Endothelial cell of umbilical vein (primary cell): Measurements from ENCODE around the gene PPARD. TPM values are rescaled to one million over a fixed set of nuclear protein-coding genes. Genes with fewer than 3 reads are reported as not detected.
A peak's percentile ranks its signal among the peaks of the same experiment; 100 is the strongest.

Source experiments
- BruUV-seq: library from RNA; stranded (reverse); fragments of 400-500 nt; replicated peaks from 2 replicates; lab custom pipeline; 2021; lab: Mats Ljungman, UMichigan
- CTCF ChIA-PET: fragments of 300-600, 350-600 bp; sonication (Branson Sonifier 250); formaldehyde crosslinking; loops from one replicate; lab custom pipeline; 2021; ENCODE audit warnings: antibody characterized with exemption, inconsistent platforms; lab: Charles Lee
- POLR2A ChIA-PET: fragments of 300-600, 350-600 bp; sonication (Branson Sonifier 250); formaldehyde crosslinking; loops from one replicate; lab custom pipeline; 2021; ENCODE audit warnings: antibody characterized with exemption, inconsistent platforms; lab: Charles Lee
- DNase-seq: peaks from one replicate; pipeline ENCODE4 v3.0.0-alpha.2; 2011; ENCODE audit warnings: low read depth, low spot score
- FAIRE-seq: peaks from 2 replicates; lab custom pipeline; 2011; peaks lifted over from hg19 to GRCh38; lab: Jason Lieb, UNC
- H2AFZ ChIP-seq: 2 replicates; pipeline ENCODE4 v1.6.0; 2012; ENCODE audit warnings: low read depth, low read length, control low read depth, inconsistent platforms
- H3K27ac ChIP-seq: 2 replicates; pipeline ENCODE4 v1.5.1; 2011; ENCODE audit warnings: low read depth, mild to moderate bottlenecking, control low read depth, low read length, moderate library complexity; ENCODE audit not compliant: insufficient read depth
- H3K27me3 ChIP-seq, 2 experiments: 2 replicates each; pipeline versions ENCODE4 v1.6.0 to v1.6.1; 2011; ENCODE audit warnings: low read length in 2 of 2, mixed read lengths in 1 of 2; ENCODE audit not compliant: control insufficient read depth in 2 of 2, insufficient read depth in 2 of 2
- H3K36me3 ChIP-seq, 2 experiments: 2 replicates in 1 of 2; 3 replicates in 1 of 2; pipeline ENCODE4 v1.5.1; 2011; ENCODE audit warnings: low read length in 2 of 2, mild to moderate bottlenecking in 1 of 2, moderate library complexity in 1 of 2; ENCODE audit not compliant: control insufficient read depth in 2 of 2, insufficient read depth in 2 of 2; ENCODE audit errors: extremely low read depth in 1 of 2
- H3K4me1 ChIP-seq: 3 replicates; pipeline ENCODE4 v1.5.1; 2011; ENCODE audit warnings: mild to moderate bottlenecking, low read length; ENCODE audit not compliant: control insufficient read depth, insufficient read depth; ENCODE audit errors: extremely low read depth
- H3K4me2 ChIP-seq: 2 replicates; pipeline ENCODE4 v1.6.1; 2011; ENCODE audit warnings: low read length, control low read depth, mixed read lengths; ENCODE audit not compliant: insufficient read depth
- H3K4me3 ChIP-seq, 3 experiments: fragments of 200-600 bp in 1 of 3; sonication (generic), shearing (Covaris generic) in 1 of 3; replicated peaks in 1 of 3; 2 replicates each; pipeline ENCODE4 v1.5.1; 2011 to 2016; ENCODE audit warnings: control low read depth in 3 of 3, low read length in 3 of 3, mild to moderate bottlenecking in 2 of 3, inconsistent platforms in 1 of 3, low read depth in 1 of 3, moderate library complexity in 1 of 3; ENCODE audit not compliant: insufficient read depth in 1 of 3
- H3K79me2 ChIP-seq: 2 replicates; pipeline ENCODE4 v1.6.0; 2012; ENCODE audit warnings: low read length, inconsistent platforms; ENCODE audit not compliant: control insufficient read depth, insufficient read depth
- H3K9ac ChIP-seq: replicated peaks from 2 replicates; pipeline ENCODE3; 2011; ENCODE audit warnings: low read length, control low read depth; ENCODE audit not compliant: insufficient read depth; ENCODE audit errors: extremely low read depth
- H3K9me1 ChIP-seq: replicated peaks from 3 replicates; pipeline ENCODE4 v1.6.0; 2011; ENCODE audit warnings: mild to moderate bottlenecking, low read length; ENCODE audit not compliant: control insufficient read depth, insufficient read depth; ENCODE audit errors: extremely low read depth
- H3K9me3 ChIP-seq: replicated peaks from 2 replicates; pipeline ENCODE4 v1.5.1; 2012; ENCODE audit warnings: low read length, inconsistent platforms; ENCODE audit not compliant: control insufficient read depth, insufficient read depth
- H4K20me1 ChIP-seq: replicated peaks from 2 replicates; pipeline ENCODE3; 2011; ENCODE audit warnings: mild to moderate bottlenecking, low read length; ENCODE audit not compliant: control insufficient read depth, insufficient read depth; ENCODE audit errors: extremely low read depth
- CTCF ChIP-seq, 2 donors: IDR thresholded peaks; 1 replicate in 1 of 2; 2 replicates in 1 of 2; pipeline ENCODE4 v1.5.1; 2011; ENCODE audit warnings: low read length in 2 of 2, mild to moderate bottlenecking in 2 of 2, moderate library complexity in 2 of 2, control low read depth in 1 of 2, inconsistent platforms in 1 of 2, low read depth in 1 of 2; ENCODE audit not compliant: insufficient read depth in 1 of 2; ENCODE audit errors: extremely low read depth in 1 of 2
- GATA2 ChIP-seq: IDR thresholded peaks from 2 replicates; pipeline ENCODE4 v1.7.0; 2011; ENCODE audit warnings: low read depth, mild to moderate bottlenecking, moderate library complexity, mixed read lengths, low read length; ENCODE audit not compliant: insufficient read length, insufficient read depth
- MAX ChIP-seq: IDR thresholded peaks from 2 replicates; pipeline ENCODE4 v1.6.1; 2011; ENCODE audit not compliant: insufficient read depth, insufficient read length
- MYC ChIP-seq: IDR thresholded peaks from one replicate; pipeline ENCODE4 v1.6.1; 2011; ENCODE audit warnings: mild to moderate bottlenecking, low read depth, low read length
- POLR2A ChIP-seq: IDR thresholded peaks from 2 replicates; pipeline ENCODE4 v1.6.1; 2012; ENCODE audit warnings: low read depth, mild to moderate bottlenecking, control low read depth, low read length
- POLR2AphosphoS5 ChIP-seq: IDR thresholded peaks from 2 replicates; pipeline ENCODE4 v1.6.1; 2012; ENCODE audit warnings: low read depth, mild to moderate bottlenecking, control low read depth, low read length, moderate library complexity; ENCODE audit not compliant: insufficient read depth
- dilution Hi-C: fragments of 300-500 bp; cut with MboI; formaldehyde crosslinking; loops from one replicate; pipeline ENCODE4 v1.15.0; 2019; ENCODE audit warnings: low sequenced_read_pairs; ENCODE audit not compliant: extremely low pct_ligation_motif_present
- intact Hi-C: fragments of 100-400 bp; cut with micrococcal nuclease; formaldehyde crosslinking; loops from one replicate; pipeline ENCODE4 v1.10.0; 2022
- polyA plus RNA-seq, 4 experiments: library from polyadenylated mRNA; depleted of rRNA in 3 of 4; stranded (reverse) in 3 of 4; unstranded in 1 of 4; fragments of >200 nt; gene quantifications; 2 replicates each; pipeline versions ENCODE4 v1.2.1 to v1.2.3, GENCODE V29; 2011 to 2012; ENCODE audit warnings: missing spikeins in 1 of 4
- total RNA-seq: library from RNA; stranded (reverse); gene quantifications from 2 replicates; pipeline ENCODE4 v1.2.3, GENCODE V29; 2021

PPARD gene
- total and polyA plus RNA-seq, 2 donors (not counting 3 experiments of a cell fraction or from before 2014, with no cell fraction given) = 23.4 to 29.2 TPM

GRCh38 chr6:35468181-35468979 is 126.0 kb downstream of the PPARD start, which contains the start of gene RPL10A:
RPL10A (plus strand) TSS chr6:35468401; CDS start chr6:35468435, 34 bp downstream.
- peaks cover 26% of the 10 kb centered on the region for H3K4me1 ChIP-seq
- H3K79me2 ChIP-seq = peaks cover 33% of the 10 kb centered on the region
- peaks cover 10 to 13% of the 10 kb centered on the region in 2 experiments for H3K36me3 ChIP-seq
- H3K9me3 ChIP-seq = no peaks in the 10 kb centered on the region
- peak within 1 kb of the TSS; percentile 96 for H3K4me2 ChIP-seq
- peaks cover 12% of the 10 kb centered on the region for H4K20me1 ChIP-seq
- H3K27ac ChIP-seq = peak within 1 kb of the TSS; percentile 76
- no peak for TF ChIP-seq GATA2
- peak; percentile 97 for TF ChIP-seq MYC
- peak; percentile 83 for TF ChIP-seq MAX
- TF ChIP-seq POLR2A = peak; percentile 100
- peak; percentile 100 for TF ChIP-seq POLR2AphosphoS5
- TF ChIP-seq CTCF (IDR thresholded peaks at IDR 0.05; ENCODE audit: extremely low read depth in 1 of 2, insufficient read depth in 1 of 2, low read depth in 1 of 2, low read length in 2 of 2) = peak; percentile 99 to 100
- no peaks in the 10 kb centered on the region for H3K9me1 ChIP-seq
- no peaks in the 10 kb centered on the region for H3K27me3 ChIP-seq
- FAIRE-seq (peak; percentile 90), DNase-seq (peak; percentile 97)
- intact Hi-C loops (loop anchor here (1.0 to 2.0 kb wide), 4 partner anchors 16 to 171 kb away; partner anchors contain the start of genes DEF6, FANCE and PPARD), dilution Hi-C loops (no loop called here)
- ChIA-PET POLR2A (interaction anchor here (0.6 to 1.3 kb wide), 3 partner anchors 14 to 371 kb away, joined by 3 to 6 read pairs (median 3); partner anchors contain the start of gene PPARD), CTCF (interaction anchor here (0.8 to 2.8 kb wide), 14 partner anchors 12 to 209 kb away, joined by 3 to 26 read pairs (median 4); partner anchors contain the start of genes DEF6, FANCE, PPARD and ZNF76)
- BruUV-seq = TSS peak; percentile 67
- peak within 1 kb of the TSS; percentile 69 to 95 (median 92) for H3K4me3 ChIP-seq
- peak within 1 kb of the TSS; percentile 94 for H3K9ac ChIP-seq
- H2AFZ ChIP-seq = peak within 1 kb of the TSS; percentile 77
